ENCODE measurements around the gene KRT10. TPM values are rescaled to one million over a fixed set of nuclear protein-coding genes. Genes with fewer than 3 reads are reported as not detected.

Gene KRT10
- polyA plus RNA-seq, 1 donor (not counting 4 experiments of a cell fraction or from before 2014, with no cell fraction given) = 67.9 TPM

GRCh38 chr17:40836020-40836419, 13.6 kb upstream of the KRT10 start:
- Histone ChIP-seq H3K4me1 (ENCODE audit: control insufficient read depth, extremely low read depth, insufficient read depth, low read length) (no peaks in the 10 kb centered on the region), H3K27ac (ENCODE audit: control insufficient read depth, insufficient read depth, low read length) (no peak overlapping the region), H3K9me1 (ENCODE audit: control insufficient read depth, extremely low read depth, insufficient read depth, low read length) (no peaks in the 10 kb centered on the region), H3K4me2 (ENCODE audit: control insufficient read depth, extremely low read depth, insufficient read depth, low read depth, low read length) (no peak overlapping the region), H3K27me3 (ENCODE audit: control insufficient read depth, extremely low read depth, insufficient read depth, low read length) (no peaks in the 10 kb centered on the region), H4K20me1 (ENCODE audit: control insufficient read depth, extremely low read depth, insufficient read depth, low read length) (no peaks in the 10 kb centered on the region), H3K79me2 (ENCODE audit: control insufficient read depth, insufficient read depth, low read length) (no peaks in the 10 kb centered on the region), H3K4me3 (ENCODE audit: control insufficient read depth in 2 of 3, extremely low read depth in 1 of 3, insufficient read depth in 2 of 3, low read depth in 1 of 3, low read length in 3 of 3) (no peak overlapping the region), H3K36me3 (ENCODE audit: control insufficient read depth in 2 of 2, extremely low read depth in 1 of 2, insufficient read depth in 2 of 2, low read length in 2 of 2) (peaks cover 2 to 9% of the 10 kb centered on the region in 2 experiments), H3K9me3 (ENCODE audit: control insufficient read depth, low read depth, low read length) (no peaks in the 10 kb centered on the region), H2AFZ (ENCODE audit: control insufficient read depth, low read length) (no peak overlapping the region), H3K9ac (ENCODE audit: control insufficient read depth, extremely low read depth, insufficient read depth, low read length) (no peak overlapping the region)
- TF ChIP-seq, protein P1, sequence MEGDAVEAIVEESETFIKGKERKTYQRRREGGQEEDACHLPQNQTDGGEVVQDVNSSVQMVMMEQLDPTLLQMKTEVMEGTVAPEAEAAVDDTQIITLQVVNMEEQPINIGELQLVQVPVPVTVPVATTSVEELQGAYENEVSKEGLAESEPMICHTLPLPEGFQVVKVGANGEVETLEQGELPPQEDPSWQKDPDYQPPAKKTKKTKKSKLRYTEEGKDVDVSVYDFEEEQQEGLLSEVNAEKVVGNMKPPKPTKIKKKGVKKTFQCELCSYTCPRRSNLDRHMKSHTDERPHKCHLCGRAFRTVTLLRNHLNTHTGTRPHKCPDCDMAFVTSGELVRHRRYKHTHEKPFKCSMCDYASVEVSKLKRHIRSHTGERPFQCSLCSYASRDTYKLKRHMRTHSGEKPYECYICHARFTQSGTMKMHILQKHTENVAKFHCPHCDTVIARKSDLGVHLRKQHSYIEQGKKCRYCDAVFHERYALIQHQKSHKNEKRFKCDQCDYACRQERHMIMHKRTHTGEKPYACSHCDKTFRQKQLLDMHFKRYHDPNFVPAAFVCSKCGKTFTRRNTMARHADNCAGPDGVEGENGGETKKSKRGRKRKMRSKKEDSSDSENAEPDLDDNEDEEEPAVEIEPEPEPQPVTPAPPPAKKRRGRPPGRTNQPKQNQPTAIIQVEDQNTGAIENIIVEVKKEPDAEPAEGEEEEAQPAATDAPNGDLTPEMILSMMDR (optimal IDR thresholded peaks at IDR 0.05 in 1 of 3, IDR thresholded peaks at IDR 0.05 in 1 of 3, conservative IDR thresholded peaks at IDR 0.05 in 1 of 3; ENCODE audit: extremely low read depth in 1 of 3, insufficient read depth in 2 of 3, low read length in 3 of 3) = no peak
- TF ChIP-seq EZH2 (IDR thresholded peaks at IDR 0.05; ENCODE audit: low read length) = no peak
- dilution Hi-C loops (cut with MboI; ENCODE audit: extremely low pct_ligation_motif_present, low sequenced_read_pairs) = no loop called here
- DNase-seq (ENCODE audit: low read depth, low spot score) (no peak), FAIRE-seq (no peak)

DNA sequence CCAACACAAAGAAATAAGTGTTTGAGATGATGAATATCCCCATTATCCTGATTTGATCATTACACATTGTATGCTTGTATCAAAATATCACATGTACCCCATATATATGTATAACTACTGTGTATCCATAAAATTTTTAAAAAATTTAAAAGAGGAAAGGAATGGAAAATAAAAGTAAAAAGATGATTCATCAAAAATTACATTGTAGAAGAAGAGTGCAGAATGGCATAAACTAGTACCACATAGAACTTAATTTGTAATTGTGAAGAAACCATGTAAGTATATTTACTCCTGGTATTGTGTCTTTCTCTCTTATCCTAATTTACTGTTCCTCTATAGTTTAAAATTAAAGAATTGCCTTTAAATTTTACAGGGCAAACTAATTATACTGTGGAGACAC, 11.5 kb upstream of the KRT10 start:
- dilution Hi-C loops (cut with MboI; ENCODE audit: extremely low pct_ligation_motif_present, low sequenced_read_pairs) = no loop called here
- no peak overlapping the region for H2AFZ ChIP-seq (ENCODE audit: control insufficient read depth, low read length)

More for the DNA sequence above, 11.5 kb upstream of the KRT10 start:
- no peak overlapping the region for H3K4me3 ChIP-seq (ENCODE audit: control insufficient read depth in 2 of 3, extremely low read depth in 1 of 3, insufficient read depth in 2 of 3, low read depth in 1 of 3, low read length in 3 of 3)
- no peaks in the 10 kb centered on the region for H4K20me1 ChIP-seq (ENCODE audit: control insufficient read depth, extremely low read depth, insufficient read depth, low read length)
- no peaks in the 10 kb centered on the region for H3K4me1 ChIP-seq (ENCODE audit: control insufficient read depth, extremely low read depth, insufficient read depth, low read length)
- DNase-seq (ENCODE audit: low read depth, low spot score) (no peak), FAIRE-seq (no peak)
- H3K27ac ChIP-seq (ENCODE audit: control insufficient read depth, insufficient read depth, low read length) = no peak overlapping the region
- no peak overlapping the region for H3K9ac ChIP-seq (ENCODE audit: control insufficient read depth, extremely low read depth, insufficient read depth, low read length)
- TF ChIP-seq, protein P1 (optimal IDR thresholded peaks at IDR 0.05 in 1 of 3, IDR thresholded peaks at IDR 0.05 in 1 of 3, conservative IDR thresholded peaks at IDR 0.05 in 1 of 3; ENCODE audit: extremely low read depth in 1 of 3, insufficient read depth in 2 of 3, low read length in 3 of 3) = no peak
- TF ChIP-seq EZH2 (IDR thresholded peaks at IDR 0.05; ENCODE audit: low read length) = no peak
- peaks cover 2 to 9% of the 10 kb centered on the region in 2 experiments for H3K36me3 ChIP-seq (ENCODE audit: control insufficient read depth in 2 of 2, extremely low read depth in 1 of 2, insufficient read depth in 2 of 2, low read length in 2 of 2)
- no peaks in the 10 kb centered on the region for H3K79me2 ChIP-seq (ENCODE audit: control insufficient read depth, insufficient read depth, low read length)
- H3K4me2 ChIP-seq (ENCODE audit: control insufficient read depth, extremely low read depth, insufficient read depth, low read depth, low read length) = no peak overlapping the region
- H3K27me3 ChIP-seq (ENCODE audit: control insufficient read depth, extremely low read depth, insufficient read depth, low read length) = no peaks in the 10 kb centered on the region
- H3K9me1 ChIP-seq (ENCODE audit: control insufficient read depth, extremely low read depth, insufficient read depth, low read length) = no peaks in the 10 kb centered on the region
- H3K9me3 ChIP-seq (ENCODE audit: control insufficient read depth, low read depth, low read length) = no peaks in the 10 kb centered on the region

Data from keratinocyte (primary cell).